Measurements from ENCODE around the gene NR4A3. TPM values are rescaled to one million over a fixed set of nuclear protein-coding genes. Genes with fewer than 3 reads are reported as not detected.

NR4A3 gene
- polyA plus RNA-seq, 1 of the 3 experiments (the other 2 are of a cell fraction), result 1.3 TPM

DNA sequence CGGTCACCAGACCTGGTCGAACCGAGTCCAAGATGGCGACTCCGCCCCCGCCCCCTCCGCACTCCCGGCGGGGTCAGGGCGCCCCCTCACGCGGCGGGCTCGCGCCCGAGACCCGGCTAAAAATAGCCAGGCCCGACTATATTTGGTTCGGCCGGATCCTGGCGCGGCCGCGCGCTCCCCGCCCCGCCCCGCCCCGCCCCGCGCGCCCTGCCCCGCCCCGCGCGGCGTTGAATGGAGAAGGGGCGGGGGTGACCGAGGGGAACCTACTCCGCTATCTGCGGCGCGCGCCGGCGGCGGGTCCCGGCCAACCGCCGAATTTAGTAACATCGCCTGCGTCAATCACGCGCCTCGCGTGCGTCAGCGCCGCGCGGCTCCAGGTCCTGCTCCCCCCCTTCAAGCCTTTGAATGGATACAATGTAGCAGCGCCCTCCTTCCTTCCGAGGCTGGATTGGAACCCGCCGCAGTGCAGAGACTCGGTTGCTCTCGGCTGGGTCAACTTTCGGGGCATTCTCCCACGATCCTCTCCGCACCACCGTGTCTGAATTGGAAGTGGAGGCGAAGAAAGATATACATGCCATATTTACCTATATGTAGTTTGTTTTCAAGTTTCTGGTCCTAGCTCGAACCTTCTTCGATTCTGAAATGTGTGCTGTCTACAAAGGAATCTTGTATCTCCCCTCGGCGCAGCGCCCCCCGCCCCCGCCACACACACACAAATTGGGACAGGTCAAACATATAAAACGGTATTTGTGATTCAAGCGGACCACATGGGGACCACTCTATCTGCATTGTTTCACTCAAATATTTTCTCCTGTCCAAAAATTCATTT, 1.6 kb upstream of the NR4A3 start:
- peak; percentile 93 for DNase-seq
- CTCF ChIA-PET, result interaction anchor here (1.0 to 1.2 kb wide), 2 partner anchors 350 to 657 kb away, joined by 3 to 4 read pairs; no protein-coding TSS in a partner anchor
- H3K79me2 ChIP-seq (ENCODE audit: insufficient read depth), result peaks cover 15% of the 10 kb centered on the region
- H3K9me3 ChIP-seq, result no peaks in the 10 kb centered on the region
- WGBS (ENCODE audit: low lambda C conversion rate), result 1% methylated on average over 19 of the region's 81 CpGs
- H3K36me3 ChIP-seq (replicated peaks in 1 of 2; ENCODE audit: control insufficient read depth in 1 of 2, insufficient read depth in 2 of 2, low read length in 1 of 2), result no peaks in the 10 kb centered on the region
- peaks cover 26% of the 10 kb centered on the region for H3F3A ChIP-seq (replicated peaks; ENCODE audit: insufficient read depth)
- no peaks in the 10 kb centered on the region for H3K27me3 ChIP-seq (ENCODE audit: insufficient read depth)
- H3K9ac ChIP-seq, result peak overlapping the region; percentile 96
- no peaks in the 10 kb centered on the region for H3K9me2 ChIP-seq
- H3K27ac ChIP-seq (ENCODE audit: low read depth in 2 of 2, low read length in 1 of 2), result peak overlapping the region; percentile 95 to 97
- H3K4me3 ChIP-seq (ENCODE audit: low read depth in 2 of 2, low read length in 1 of 2), result peak overlapping the region; percentile 91 to 97
- peaks cover 21 to 22% of the 10 kb centered on the region in 2 experiments; a peak in 3 of 4 replicates for H3K4me1 ChIP-seq (ENCODE audit: control insufficient read depth in 1 of 2, insufficient read depth in 2 of 2, low read depth in 1 of 2, low read length in 1 of 2)
- peak overlapping the region; percentile 84; the same call in 1 of the 2 replicates for H2AFZ ChIP-seq (ENCODE audit: low read depth)
- POLR2A ChIA-PET, result interaction anchor here (0.5 to 2.6 kb wide), 5 partner anchors 349 to 607 kb away, joined by 3 to 13 read pairs (median 3); partner anchors contain the start of gene MSANTD3
- peak overlapping the region; percentile 95 for H3K4me2 ChIP-seq
- no peaks in the 10 kb centered on the region; the same call in 1 of the 2 replicates for H4K20me1 ChIP-seq (ENCODE audit: insufficient read depth)
- TF ChIP-seq YY1 (IDR thresholded peaks at IDR 0.05; ENCODE audit: low read depth) (peak; percentile 89), FOXM1 (IDR thresholded peaks at IDR 0.05; ENCODE audit: low read depth) (no peak), FOXJ3 (CRISPR knock-in tag; IDR thresholded peaks at IDR 0.05) (no peak), SMC3 (IDR thresholded peaks at IDR 0.05; ENCODE audit: low read depth, low read length) (no peak; the same call in 1 of the 2 replicates), RCOR1 (IDR thresholded peaks at IDR 0.05; ENCODE audit: low read length) (peak; percentile 67; the same call in 1 of the 2 replicates), NRF1 (IDR thresholded peaks at IDR 0.05; ENCODE audit: low read depth, low read length) (peak; percentile 43; the same call in 1 of the 2 replicates), SIN3A (IDR thresholded peaks at IDR 0.05; ENCODE audit: borderline replicate concordance, low read depth, low read length) (peak; percentile 74; the same call in 1 of the 2 replicates), TEAD4 (IDR thresholded peaks at IDR 0.05; ENCODE audit: borderline replicate concordance, insufficient read depth) (no peak), FOSL2 (IDR thresholded peaks at IDR 0.05; ENCODE audit: borderline replicate concordance, low read depth) (no peak), CTCF (IDR thresholded peaks at IDR 0.05) (peak; percentile 25; the same call in 1 of the 2 replicates), ELF1 (IDR thresholded peaks at IDR 0.05) (no peak), JUND (IDR thresholded peaks at IDR 0.05) (no peak), RXRA (IDR thresholded peaks at IDR 0.05; ENCODE audit: borderline replicate concordance, low read depth) (peak; percentile 46; the same call in 1 of the 2 replicates), MXI1 (IDR thresholded peaks at IDR 0.05; ENCODE audit: low read depth, low read length) (no peak; the same call in 1 of the 2 replicates), GABPA (IDR thresholded peaks at IDR 0.05; ENCODE audit: low read depth) (no peak), GATA2 (CRISPR knock-in tag; IDR thresholded peaks at IDR 0.05) (no peak), POLR2AphosphoS5 (IDR thresholded peaks at IDR 0.05; ENCODE audit: low read depth, low read length) (no peak), USF1 (IDR thresholded peaks at IDR 0.05; ENCODE audit: borderline replicate concordance, low read depth) (0 out of 2 replicates have a peak, but pooled peaks have one; percentile 17), PBX3 (IDR thresholded peaks at IDR 0.05) (peak; percentile 88)
- TF ChIP-seq, protein P1, sequence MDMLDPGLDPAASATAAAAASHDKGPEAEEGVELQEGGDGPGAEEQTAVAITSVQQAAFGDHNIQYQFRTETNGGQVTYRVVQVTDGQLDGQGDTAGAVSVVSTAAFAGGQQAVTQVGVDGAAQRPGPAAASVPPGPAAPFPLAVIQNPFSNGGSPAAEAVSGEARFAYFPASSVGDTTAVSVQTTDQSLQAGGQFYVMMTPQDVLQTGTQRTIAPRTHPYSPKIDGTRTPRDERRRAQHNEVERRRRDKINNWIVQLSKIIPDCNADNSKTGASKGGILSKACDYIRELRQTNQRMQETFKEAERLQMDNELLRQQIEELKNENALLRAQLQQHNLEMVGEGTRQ (IDR thresholded peaks at IDR 0.05; ENCODE audit: borderline replicate concordance, low read depth, low read length), result no peak
- TF ChIP-seq, protein P2, sequence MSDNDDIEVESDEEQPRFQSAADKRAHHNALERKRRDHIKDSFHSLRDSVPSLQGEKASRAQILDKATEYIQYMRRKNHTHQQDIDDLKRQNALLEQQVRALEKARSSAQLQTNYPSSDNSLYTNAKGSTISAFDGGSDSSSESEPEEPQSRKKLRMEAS (IDR thresholded peaks at IDR 0.05; ENCODE audit: low read depth), result peak; percentile 59; the same call in 1 of the 2 replicates
- TF ChIP-seq, protein P3, sequence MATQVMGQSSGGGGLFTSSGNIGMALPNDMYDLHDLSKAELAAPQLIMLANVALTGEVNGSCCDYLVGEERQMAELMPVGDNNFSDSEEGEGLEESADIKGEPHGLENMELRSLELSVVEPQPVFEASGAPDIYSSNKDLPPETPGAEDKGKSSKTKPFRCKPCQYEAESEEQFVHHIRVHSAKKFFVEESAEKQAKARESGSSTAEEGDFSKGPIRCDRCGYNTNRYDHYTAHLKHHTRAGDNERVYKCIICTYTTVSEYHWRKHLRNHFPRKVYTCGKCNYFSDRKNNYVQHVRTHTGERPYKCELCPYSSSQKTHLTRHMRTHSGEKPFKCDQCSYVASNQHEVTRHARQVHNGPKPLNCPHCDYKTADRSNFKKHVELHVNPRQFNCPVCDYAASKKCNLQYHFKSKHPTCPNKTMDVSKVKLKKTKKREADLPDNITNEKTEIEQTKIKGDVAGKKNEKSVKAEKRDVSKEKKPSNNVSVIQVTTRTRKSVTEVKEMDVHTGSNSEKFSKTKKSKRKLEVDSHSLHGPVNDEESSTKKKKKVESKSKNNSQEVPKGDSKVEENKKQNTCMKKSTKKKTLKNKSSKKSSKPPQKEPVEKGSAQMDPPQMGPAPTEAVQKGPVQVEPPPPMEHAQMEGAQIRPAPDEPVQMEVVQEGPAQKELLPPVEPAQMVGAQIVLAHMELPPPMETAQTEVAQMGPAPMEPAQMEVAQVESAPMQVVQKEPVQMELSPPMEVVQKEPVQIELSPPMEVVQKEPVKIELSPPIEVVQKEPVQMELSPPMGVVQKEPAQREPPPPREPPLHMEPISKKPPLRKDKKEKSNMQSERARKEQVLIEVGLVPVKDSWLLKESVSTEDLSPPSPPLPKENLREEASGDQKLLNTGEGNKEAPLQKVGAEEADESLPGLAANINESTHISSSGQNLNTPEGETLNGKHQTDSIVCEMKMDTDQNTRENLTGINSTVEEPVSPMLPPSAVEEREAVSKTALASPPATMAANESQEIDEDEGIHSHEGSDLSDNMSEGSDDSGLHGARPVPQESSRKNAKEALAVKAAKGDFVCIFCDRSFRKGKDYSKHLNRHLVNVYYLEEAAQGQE (IDR thresholded peaks at IDR 0.05; ENCODE audit: low read depth, low read length), result 0 out of 2 replicates have a peak, but pooled peaks have one; percentile 11
